H1 (cell line): ENCODE results near the gene SPIB. TPM values are rescaled to one million over a fixed set of nuclear protein-coding genes. Genes with fewer than 3 reads are reported as not detected.

Source experiments
- CBX5 ChIP-seq: fragments of 300-800, 300-1000 bp; sonication (generic); IDR thresholded peaks from 2 replicates; pipeline ENCODE4 v1.7.1; 2016; ENCODE audit warnings: antibody characterized with exemption, low read length, low read depth
- CHD7 ChIP-seq: fragments of 300-600 bp; sonication (generic); IDR thresholded peaks from 2 replicates; pipeline ENCODE4 v1.7.1; 2012; ENCODE audit warnings: low read length, moderate library complexity, mild to moderate bottlenecking, inconsistent platforms; ENCODE audit not compliant: insufficient replicate concordance
- CTCF ChIP-seq, 3 experiments: IDR thresholded peaks; 1 replicate in 2 of 3; 2 replicates in 1 of 3; pipeline versions ENCODE4 v1.5.1 to v1.6.1; 2011; ENCODE audit warnings: low read length in 3 of 3, mild to moderate bottlenecking in 3 of 3, inconsistent platforms in 2 of 3, low read depth in 1 of 3, moderate library complexity in 1 of 3; ENCODE audit not compliant: insufficient read depth in 1 of 3; ENCODE audit errors: control extremely low read depth in 1 of 3
- EP300 ChIP-seq, 2 experiments: IDR thresholded peaks; 1 replicate in 1 of 2; 2 replicates in 1 of 2; pipeline ENCODE4 v1.6.1; 2011 to 2012; ENCODE audit warnings: low read depth in 2 of 2, low read length in 2 of 2, mild to moderate bottlenecking in 2 of 2, borderline replicate concordance in 1 of 2, inconsistent platforms in 1 of 2, moderate library complexity in 1 of 2
- SRF ChIP-seq: IDR thresholded peaks from 2 replicates; pipeline ENCODE4 v1.6.1; 2011; ENCODE audit warnings: mild to moderate bottlenecking, low read depth, low read length, moderate library complexity
- SUZ12 ChIP-seq: fragments of 200-600 bp; sonication (generic); IDR thresholded peaks from 2 replicates; pipeline ENCODE4 v1.6.1; 2012; ENCODE audit warnings: mild to moderate bottlenecking, inconsistent platforms, low read length, moderate library complexity, mixed read lengths
- polyA plus RNA-seq, 7 experiments: library from polyadenylated mRNA; depleted of rRNA in 3 of 7; stranded (reverse) in 5 of 7; unstranded in 2 of 7; fragments of >200 nt in 5 of 7; fragments of 200-250 nt in 2 of 7; gene quantifications; 1 replicate in 5 of 7; 2 replicates in 1 of 7; 4 replicates in 1 of 7; pipeline versions ENCODE4 v1.2.1 to v1.2.3, GENCODE V29; 2011 to 2013; ENCODE audit warnings: missing spikeins in 2 of 7, mixed read lengths in 2 of 7
- total RNA-seq: library from RNA; stranded (reverse); fragmentation: NEBNext Ultra II Directional; extraction: Animal tissue kit (Norgen Biotek cat#: 25700); gene quantifications from 2 replicates; pipeline ENCODE4 v1.2.1, GENCODE V29; 2021

The SPIB gene
- total and polyA plus RNA-seq, 2 of the 8 experiments (the other 6 are each of a cell fraction or from before 2014, with no cell fraction given) = 11.1 to 17.4 TPM

- TF ChIP-seq CHD7 (no peak), CBX5 (no peak), SUZ12 (no peak), EP300 (IDR thresholded peaks at IDR 0.05; ENCODE audit: borderline replicate concordance in 1 of 2, low read depth in 2 of 2, low read length in 2 of 2) (no peak), CTCF (IDR thresholded peaks at IDR 0.05; ENCODE audit: control extremely low read depth in 1 of 3, insufficient read depth in 1 of 3, low read depth in 1 of 3, low read length in 3 of 3) (no peak), SRF (no peak)
Measured at GRCh38 chr19:50409347-50409746, 9.4 kb upstream of the SPIB start (continued).
